DLD1 (cell line): ENCODE data around the gene SERAC1.
"Not testable (repeated sequence)": the region's sequence is repeated elsewhere in the genome, so short reads cannot be mapped to it uniquely, and the experiment has no call there.

ENCODE experiments used
- in situ Hi-C: cut with HindIII; loops from 2 replicates; pipeline ENCODE4 v1.10.0; 2017; ENCODE audit warnings: low sequenced_read_pairs

Gene SERAC1

GRCh38 chr6:158168040-158168289 is at the start of gene SERAC1:
Gene SERAC1, minus strand, starts transcription at chr6:158168262. Its CDS starts 9,899 bp downstream, at chr6:158158363.
- in situ Hi-C loops: no loop called here

- in situ Hi-C loops: no loop called here
These were observed 46.0 kb upstream of the SERAC1 start for GRCh38 chr6:158213925-158214674.

GRCh38 chr6:158211273-158212055 is 43.4 kb upstream of the SERAC1 start:
- in situ Hi-C loops: no loop called here

GRCh38 chr6:158209582-158210333 is 41.7 kb upstream of the SERAC1 start:
- in situ Hi-C loops: not testable (repeated sequence)

GRCh38 chr6:158208226-158209030 is 40.4 kb upstream of the SERAC1 start:
- in situ Hi-C loops: not testable (repeated sequence)

GRCh38 chr6:158207422-158207788 is 39.3 kb upstream of the SERAC1 start:
- in situ Hi-C loops: no loop called here

GRCh38 chr6:158206740-158207421 is 38.8 kb upstream of the SERAC1 start:
- in situ Hi-C loops: no loop called here

GRCh38 chr6:158205169-158205944 is 37.3 kb upstream of the SERAC1 start:
- in situ Hi-C loops: no loop called here

GRCh38 chr6:158198461-158198860 is 30.4 kb upstream of the SERAC1 start:
- in situ Hi-C loops: no loop called here

GRCh38 chr6:158194487-158195280 is 26.6 kb upstream of the SERAC1 start:
- in situ Hi-C loops: no loop called here

GRCh38 chr6:158191761-158192160 is 23.7 kb upstream of the SERAC1 start:
- in situ Hi-C loops: no loop called here

- in situ Hi-C loops: no loop called here
These were observed 23.0 kb upstream of the SERAC1 start for GRCh38 chr6:158191032-158191431.

GRCh38 chr6:158188591-158188990 is 20.5 kb upstream of the SERAC1 start:
- in situ Hi-C loops: no loop called here

GRCh38 chr6:158185729-158186456 is 17.8 kb upstream of the SERAC1 start:
- in situ Hi-C loops: no loop called here

- in situ Hi-C loops: no loop called here
These were observed 16.5 kb upstream of the SERAC1 start for GRCh38 chr6:158184608-158185007.

- in situ Hi-C loops: not testable (repeated sequence)
These were observed 15.3 kb upstream of the SERAC1 start for GRCh38 chr6:158183174-158183972.

GRCh38 chr6:158177712-158178111 is 9.7 kb upstream of the SERAC1 start:
- in situ Hi-C loops: not testable (repeated sequence)
